Measurements from ENCODE around the gene SLC25A19. TPM values are rescaled to one million over a fixed set of nuclear protein-coding genes. Genes with fewer than 3 reads are reported as not detected.

SLC25A19 gene
- total and polyA plus RNA-seq, 9 of the 15 experiments (the other 6 are each of a cell fraction or from before 2014, with no cell fraction given), result 33.4 to 76.6 (median 55.3) TPM

GRCh38 chr17:75271955-75272847 is 17.0 kb downstream of the SLC25A19 start (continued):
- TF ChIP-seq XRCC5 (IDR thresholded peaks at IDR 0.05; ENCODE audit: low read depth, low read length), result peak; percentile 24; the same call in 1 of the 2 replicates
- TF ChIP-seq SUPT5H (IDR thresholded peaks at IDR 0.05), result peak; percentile 49; the same call in 1 of the 2 replicates
- no peak for TF ChIP-seq RBM25 (IDR thresholded peaks at IDR 0.05; ENCODE audit: low read depth, low read length, severe bottlenecking)
- TF ChIP-seq USF1 (CRISPR knock-in tag; IDR thresholded peaks at IDR 0.05), result peak; percentile 18; the same call in 1 of the 2 replicates
- TF ChIP-seq PPARD (CRISPR knock-in tag; IDR thresholded peaks at IDR 0.05), result no peak
- no peak for TF ChIP-seq GTF2E2 (tag; IDR thresholded peaks at IDR 0.05)

GRCh38 chr17:75271233-75271954 is 17.8 kb downstream of the SLC25A19 start:
- in situ Hi-C loops (cut with MboI), result no loop called here
- intact Hi-C loops (cut with micrococcal nuclease), result loop anchor here (2.0 kb wide), 1 partner anchor 17 kb away; the partner anchor contains the start of gene SLC25A19
- H3K9ac ChIP-seq (ENCODE audit: insufficient read depth in 1 of 2, low read depth in 2 of 2, low read length in 2 of 2), result peak overlapping the region; percentile 95
- TSS peak; percentile 56 for BruUV-seq (replicated peaks)
- ATAC-seq (peak; percentile 71), DNase-seq (ENCODE audit: extremely low read depth in 1 of 4, low spot score in 3 of 4) (peak; percentile 89 to 96 (median 92)), FAIRE-seq (no peak)
- peaks cover 35% of the 10 kb centered on the region for H3K79me2 ChIP-seq (ENCODE audit: control insufficient read depth, insufficient read depth, low read length)
- H3K27ac ChIP-seq (ENCODE audit: extremely low read depth, low read depth, low read length), result peak overlapping the region; percentile 93
- peaks cover 44% of the 10 kb centered on the region; the same call in 2 of the 3 replicates for H3K36me3 ChIP-seq (ENCODE audit: control insufficient read depth, insufficient read depth, low read length)
- H3K4me2 ChIP-seq (ENCODE audit: insufficient read depth, low read length), result peak overlapping the region; percentile 89
- H4K20me1 ChIP-seq (replicated peaks; ENCODE audit: control insufficient read depth, insufficient read depth, low read length), result no peaks in the 10 kb centered on the region
- peaks cover 30 to 59% of the 10 kb centered on the region in 2 experiments; a peak in 4 of 5 replicates for H3K4me1 ChIP-seq (replicated peaks in 1 of 2; ENCODE audit: control insufficient read depth in 2 of 2, insufficient read depth in 2 of 2, low read length in 2 of 2)
- H3K4me3 ChIP-seq, result peak overlapping the region; percentile 97
- CTCF ChIA-PET (ENCODE audit: low intra/inter-chr PET ratio), result interaction anchor here (0.5 to 2.5 kb wide), 7 partner anchors 31 to 1058 kb away, joined by 3 to 13 read pairs (median 3); no protein-coding TSS in a partner anchor
- POLR2A ChIA-PET, result interaction anchor here (0.6 to 6.8 kb wide), 19 partner anchors 9 to 361 kb away, joined by 3 to 43 read pairs (median 6); partner anchors contain the start of genes GGA3, GRB2, MRPS7 and NUP85
- no peaks in the 10 kb centered on the region for H3K9me3 ChIP-seq (replicated peaks; ENCODE audit: control insufficient read depth, insufficient read depth, low read depth, low read length)
- H3K9me1 ChIP-seq (ENCODE audit: control insufficient read depth, insufficient read depth, low read length), result no peaks in the 10 kb centered on the region
- WGBS (ENCODE audit: insufficient coverage, low coverage, missing lambda C conversion rate), result 3% methylated on average over 28 of the region's 74 CpGs
- peak overlapping the region; percentile 90 for H2AFZ ChIP-seq (ENCODE audit: low read depth, low read length)
- H3K27me3 ChIP-seq (ENCODE audit: control insufficient read depth in 2 of 2, insufficient read depth in 2 of 2, low read length in 2 of 2), result no peaks in the 10 kb centered on the region
- TF ChIP-seq KAT7 (CRISPR knock-in tag; IDR thresholded peaks at IDR 0.05; ENCODE audit: borderline replicate concordance), result peak; percentile 66; the same call in 1 of the 2 replicates
- TF ChIP-seq ZBTB1 (CRISPR knock-in tag; IDR thresholded peaks at IDR 0.05; ENCODE audit: borderline replicate concordance, low read depth), result no peak
- TF ChIP-seq ZBTB33 (CRISPR knock-in tag; IDR thresholded peaks at IDR 0.05), result peak; percentile 65; the same call in 1 of the 2 replicates
- TF ChIP-seq RBM39 (optimal IDR thresholded peaks at IDR 0.05; ENCODE audit: low read depth, low read length), result peak; percentile 68
- no peak for TF ChIP-seq STAT6 (CRISPR knock-in tag; IDR thresholded peaks at IDR 0.05)
- TF ChIP-seq FOXK2 (conservative IDR thresholded peaks at IDR 0.05 in 1 of 2, IDR thresholded peaks at IDR 0.05 in 1 of 2; ENCODE audit: low read depth in 2 of 2), result no peak
